Measurements from ENCODE around the gene CTU1. TPM values are rescaled to one million over a fixed set of nuclear protein-coding genes. Genes with fewer than 3 reads are reported as not detected.

CTU1 gene
- total RNA-seq, 1 experiment from 2014 or later, result 9.3 TPM

- in situ Hi-C loops (cut with HindIII; ENCODE audit: low pct_unique_long_range_greater_than_20kb, low sequenced_read_pairs), result no loop called here
- H3K27me3 ChIP-seq (ENCODE audit: control insufficient read depth, insufficient read depth, low read length), result no peaks in the 10 kb centered on the region
- intact Hi-C loops (cut with micrococcal nuclease; ENCODE audit: unreplicated experiment), result loop anchor here (5.0 kb wide), 1 partner anchor 101 kb away; no protein-coding TSS in a partner anchor
- no peak overlapping the region for H3K4me3 ChIP-seq (ENCODE audit: low read depth in 2 of 2, low read length in 2 of 2)
- POLR2A ChIA-PET, result no interaction called here
- no TSS peak for BruUV-seq (replicated peaks)
- no peaks in the 10 kb centered on the region for H3K4me1 ChIP-seq (ENCODE audit: control insufficient read depth, insufficient read depth, low read length)
- ATAC-seq (no peak), DNase-seq (ENCODE audit: low read depth, low spot score) (no peak)
- no peaks in the 10 kb centered on the region for H3K9me3 ChIP-seq (ENCODE audit: control insufficient read depth, insufficient read depth, low read depth, low read length)
- H3K36me3 ChIP-seq (ENCODE audit: control insufficient read depth, insufficient read depth, low read length), result no peaks in the 10 kb centered on the region
- CTCF ChIA-PET, result interaction anchor here (0.7 kb wide), 1 partner anchor 48 kb away, joined by 4 read pairs; the partner anchor contains the start of gene CTU1
- TF ChIP-seq POLR2AphosphoS5 (IDR thresholded peaks at IDR 0.05; ENCODE audit: low read depth, low read length) (no peak), TCF7L2 (IDR thresholded peaks at IDR 0.05; ENCODE audit: low read depth, low read length) (no peak), CTCF (IDR thresholded peaks at IDR 0.05) (no peak), SIN3A (IDR thresholded peaks at IDR 0.05; ENCODE audit: borderline replicate concordance, insufficient read depth, low read depth, low read length) (no peak)
- TF ChIP-seq, protein P1, sequence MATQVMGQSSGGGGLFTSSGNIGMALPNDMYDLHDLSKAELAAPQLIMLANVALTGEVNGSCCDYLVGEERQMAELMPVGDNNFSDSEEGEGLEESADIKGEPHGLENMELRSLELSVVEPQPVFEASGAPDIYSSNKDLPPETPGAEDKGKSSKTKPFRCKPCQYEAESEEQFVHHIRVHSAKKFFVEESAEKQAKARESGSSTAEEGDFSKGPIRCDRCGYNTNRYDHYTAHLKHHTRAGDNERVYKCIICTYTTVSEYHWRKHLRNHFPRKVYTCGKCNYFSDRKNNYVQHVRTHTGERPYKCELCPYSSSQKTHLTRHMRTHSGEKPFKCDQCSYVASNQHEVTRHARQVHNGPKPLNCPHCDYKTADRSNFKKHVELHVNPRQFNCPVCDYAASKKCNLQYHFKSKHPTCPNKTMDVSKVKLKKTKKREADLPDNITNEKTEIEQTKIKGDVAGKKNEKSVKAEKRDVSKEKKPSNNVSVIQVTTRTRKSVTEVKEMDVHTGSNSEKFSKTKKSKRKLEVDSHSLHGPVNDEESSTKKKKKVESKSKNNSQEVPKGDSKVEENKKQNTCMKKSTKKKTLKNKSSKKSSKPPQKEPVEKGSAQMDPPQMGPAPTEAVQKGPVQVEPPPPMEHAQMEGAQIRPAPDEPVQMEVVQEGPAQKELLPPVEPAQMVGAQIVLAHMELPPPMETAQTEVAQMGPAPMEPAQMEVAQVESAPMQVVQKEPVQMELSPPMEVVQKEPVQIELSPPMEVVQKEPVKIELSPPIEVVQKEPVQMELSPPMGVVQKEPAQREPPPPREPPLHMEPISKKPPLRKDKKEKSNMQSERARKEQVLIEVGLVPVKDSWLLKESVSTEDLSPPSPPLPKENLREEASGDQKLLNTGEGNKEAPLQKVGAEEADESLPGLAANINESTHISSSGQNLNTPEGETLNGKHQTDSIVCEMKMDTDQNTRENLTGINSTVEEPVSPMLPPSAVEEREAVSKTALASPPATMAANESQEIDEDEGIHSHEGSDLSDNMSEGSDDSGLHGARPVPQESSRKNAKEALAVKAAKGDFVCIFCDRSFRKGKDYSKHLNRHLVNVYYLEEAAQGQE (IDR thresholded peaks at IDR 0.05; ENCODE audit: insufficient read depth in 1 of 2, low read depth in 2 of 2, low read length in 1 of 2), result no peak
- H3K27ac ChIP-seq (ENCODE audit: low read length), result no peak overlapping the region
Measured at GRCh38 chr19:51156710-51157109, 48.5 kb upstream of the CTU1 start.

DNA sequence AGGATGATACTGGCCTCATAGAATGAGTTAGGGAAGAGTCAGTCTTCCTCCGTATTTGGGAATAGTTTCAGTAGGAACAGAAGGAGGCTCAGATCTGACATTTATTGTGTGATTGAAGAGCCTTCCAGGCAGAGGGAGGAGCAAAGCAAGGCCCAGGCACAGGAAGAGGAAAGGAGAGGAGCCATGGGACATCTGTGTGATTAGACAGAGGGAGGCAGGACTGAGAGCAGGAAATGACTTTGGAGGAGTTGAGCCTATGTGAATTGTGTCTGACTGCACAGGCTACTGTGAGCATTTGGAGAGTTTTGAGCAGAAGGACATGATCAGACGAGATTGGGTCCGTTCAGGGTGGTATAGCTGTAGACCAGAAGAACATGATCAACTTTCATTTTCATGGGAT lies 42.4 kb upstream of the CTU1 start:
- POLR2A ChIA-PET, result no interaction called here
- ATAC-seq (no peak), DNase-seq (ENCODE audit: low read depth, low spot score) (no peak)
- CTCF ChIA-PET, result no interaction called here
- no TSS peak for BruUV-seq (replicated peaks)
- TF ChIP-seq TCF7L2 (IDR thresholded peaks at IDR 0.05; ENCODE audit: low read depth, low read length), result no peak
- TF ChIP-seq, protein P1 (IDR thresholded peaks at IDR 0.05; ENCODE audit: insufficient read depth in 1 of 2, low read depth in 2 of 2, low read length in 1 of 2), result no peak
- no peak for TF ChIP-seq POLR2AphosphoS5 (IDR thresholded peaks at IDR 0.05; ENCODE audit: low read depth, low read length)
- TF ChIP-seq CTCF (IDR thresholded peaks at IDR 0.05), result no peak
- no peak for TF ChIP-seq SIN3A (IDR thresholded peaks at IDR 0.05; ENCODE audit: borderline replicate concordance, insufficient read depth, low read depth, low read length)
- H3K4me3 ChIP-seq (ENCODE audit: low read depth in 2 of 2, low read length in 2 of 2), result no peak overlapping the region
- H3K9me3 ChIP-seq (ENCODE audit: control insufficient read depth, insufficient read depth, low read depth, low read length), result no peaks in the 10 kb centered on the region
- no peak overlapping the region for H3K27ac ChIP-seq (ENCODE audit: low read length)
- H3K27me3 ChIP-seq (ENCODE audit: control insufficient read depth, insufficient read depth, low read length), result no peaks in the 10 kb centered on the region; the same call in 1 of the 2 replicates
- no peaks in the 10 kb centered on the region for H3K36me3 ChIP-seq (ENCODE audit: control insufficient read depth, insufficient read depth, low read length)
- H3K4me1 ChIP-seq (ENCODE audit: control insufficient read depth, insufficient read depth, low read length), result no peaks in the 10 kb centered on the region
- in situ Hi-C loops (cut with HindIII; ENCODE audit: low pct_unique_long_range_greater_than_20kb, low sequenced_read_pairs), result no loop called here
- intact Hi-C loops (cut with micrococcal nuclease; ENCODE audit: unreplicated experiment), result no loop called here

All from Panc1 (cell line).